HG02623 (cell line): ENCODE results near the gene FAM135A.
"Not testable (repeated sequence)": the region's sequence is repeated elsewhere in the genome, so short reads cannot be mapped to it uniquely, and the experiment has no call there.

Source experiments
- ATAC-seq: cut with Tn5 transposase; IDR thresholded peaks from one replicate; pipeline ENCODE4 v1.9.1; 2021; ENCODE audit warnings: moderate library complexity; ENCODE audit not compliant: unreplicated experiment

Gene FAM135A

DNA sequence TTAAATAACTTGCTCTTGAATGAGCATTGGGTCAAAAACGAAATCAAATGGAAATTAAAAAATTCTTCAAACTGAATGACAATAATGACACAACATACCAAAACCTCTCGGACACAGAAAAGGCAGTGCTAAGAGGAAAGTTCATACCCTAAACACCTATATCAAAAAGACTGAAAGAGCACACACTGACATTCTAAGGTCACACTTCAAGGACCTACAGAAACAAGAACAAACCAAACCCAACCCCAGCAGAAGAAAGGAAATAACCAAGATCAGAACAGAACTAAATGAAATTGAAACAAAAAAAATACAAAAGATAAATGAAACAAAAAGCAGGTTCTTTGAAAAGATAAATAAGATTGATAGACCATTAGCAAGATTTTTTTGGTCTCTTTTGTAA lies 194.1 kb downstream of the FAM135A start:
- not testable (repeated sequence) for ATAC-seq

DNA sequence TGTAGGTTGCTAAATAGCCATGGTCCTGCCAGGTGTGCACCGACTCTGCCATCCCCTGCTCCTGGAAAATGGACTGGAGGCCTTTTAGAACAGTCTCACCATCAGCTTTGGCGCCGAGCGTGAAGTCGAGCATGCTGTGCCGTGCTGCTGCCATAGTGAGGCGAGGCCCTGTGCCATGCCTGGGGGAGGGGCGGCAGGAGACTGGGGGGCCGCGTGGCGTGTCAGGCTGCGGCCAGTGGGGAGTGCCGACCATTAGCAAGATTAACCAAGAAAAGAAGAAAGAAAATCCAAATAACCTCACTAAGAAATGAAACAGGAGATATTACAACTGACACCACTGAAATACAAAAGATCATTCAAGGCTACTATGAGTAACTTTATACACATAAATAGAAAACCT lies 195.9 kb downstream of the FAM135A start:
- not testable (repeated sequence) for ATAC-seq
